ENCODE results near the gene PPT1. TPM values are rescaled to one million over a fixed set of nuclear protein-coding genes. Genes with fewer than 3 reads are reported as not detected.

PPT1 gene
- polyA plus RNA-seq, 1 donor (not counting 4 experiments of a cell fraction or from before 2014, with no cell fraction given), result 58.9 TPM

- Histone ChIP-seq H3K9ac (ENCODE audit: control insufficient read depth, extremely low read depth, insufficient read depth, low read length) (peak overlapping the region; percentile 97), H3K4me1 (ENCODE audit: control insufficient read depth, extremely low read depth, insufficient read depth, low read length) (peaks cover 50% of the 10 kb centered on the region), H2AFZ (ENCODE audit: control insufficient read depth, low read length) (no peak overlapping the region), H3K9me1 (ENCODE audit: control insufficient read depth, extremely low read depth, insufficient read depth, low read length) (no peaks in the 10 kb centered on the region), H4K20me1 (ENCODE audit: control insufficient read depth, extremely low read depth, insufficient read depth, low read length) (peaks cover 14% of the 10 kb centered on the region), H3K9me3 (ENCODE audit: control insufficient read depth, low read depth, low read length) (no peaks in the 10 kb centered on the region), H3K79me2 (ENCODE audit: control insufficient read depth, insufficient read depth, low read length) (peaks cover 59% of the 10 kb centered on the region), H3K4me3 (ENCODE audit: control insufficient read depth in 2 of 3, extremely low read depth in 1 of 3, insufficient read depth in 2 of 3, low read depth in 1 of 3, low read length in 3 of 3) (peak overlapping the region; percentile 61 to 100 (median 83)), H3K36me3 (ENCODE audit: control insufficient read depth in 2 of 2, extremely low read depth in 1 of 2, insufficient read depth in 2 of 2, low read length in 2 of 2) (peaks cover 5 to 10% of the 10 kb centered on the region in 2 experiments), H3K27me3 (ENCODE audit: control insufficient read depth, extremely low read depth, insufficient read depth, low read length) (no peaks in the 10 kb centered on the region), H3K27ac (ENCODE audit: control insufficient read depth, insufficient read depth, low read length) (peak overlapping the region; percentile 97), H3K4me2 (ENCODE audit: control insufficient read depth, extremely low read depth, insufficient read depth, low read depth, low read length) (peak overlapping the region; percentile 92)
- dilution Hi-C loops (cut with MboI; ENCODE audit: extremely low pct_ligation_motif_present, low sequenced_read_pairs), result no loop called here
- FAIRE-seq (no peak), DNase-seq (ENCODE audit: low read depth, low spot score) (no peak)
- TF ChIP-seq CTCF (optimal IDR thresholded peaks at IDR 0.05 in 1 of 3, IDR thresholded peaks at IDR 0.05 in 1 of 3, conservative IDR thresholded peaks at IDR 0.05 in 1 of 3; ENCODE audit: extremely low read depth in 1 of 3, insufficient read depth in 2 of 3, low read length in 3 of 3), result no peak
- TF ChIP-seq EZH2 (IDR thresholded peaks at IDR 0.05; ENCODE audit: low read length), result no peak
Measured at GRCh38 chr1:40041466-40041838, 55.6 kb downstream of the PPT1 start.

GRCh38 chr1:40040511-40041465, 56.3 kb downstream of the PPT1 start, which contains the start of gene CAP1:
Gene CAP1, plus strand, starts transcription at chr1:40040729. Its CDS starts 18,618 bp downstream, at chr1:40059347.
- Histone ChIP-seq H2AFZ (ENCODE audit: control insufficient read depth, low read length) (peak within 1 kb of the TSS; percentile 79), H3K27me3 (ENCODE audit: control insufficient read depth, extremely low read depth, insufficient read depth, low read length) (no peaks in the 10 kb centered on the region), H3K9me1 (ENCODE audit: control insufficient read depth, extremely low read depth, insufficient read depth, low read length) (no peaks in the 10 kb centered on the region), H3K36me3 (ENCODE audit: control insufficient read depth in 2 of 2, extremely low read depth in 1 of 2, insufficient read depth in 2 of 2, low read length in 2 of 2) (peaks cover 5 to 10% of the 10 kb centered on the region in 2 experiments), H3K4me2 (ENCODE audit: control insufficient read depth, extremely low read depth, insufficient read depth, low read depth, low read length) (peak within 1 kb of the TSS; percentile 92), H3K79me2 (ENCODE audit: control insufficient read depth, insufficient read depth, low read length) (peaks cover 52% of the 10 kb centered on the region), H3K9ac (ENCODE audit: control insufficient read depth, extremely low read depth, insufficient read depth, low read length) (peak within 1 kb of the TSS; percentile 97), H3K4me3 (ENCODE audit: control insufficient read depth in 2 of 3, extremely low read depth in 1 of 3, insufficient read depth in 2 of 3, low read depth in 1 of 3, low read length in 3 of 3) (peak within 1 kb of the TSS; percentile 88 to 100 (median 88)), H4K20me1 (ENCODE audit: control insufficient read depth, extremely low read depth, insufficient read depth, low read length) (peaks cover 9% of the 10 kb centered on the region), H3K4me1 (ENCODE audit: control insufficient read depth, extremely low read depth, insufficient read depth, low read length) (peaks cover 54% of the 10 kb centered on the region), H3K9me3 (ENCODE audit: control insufficient read depth, low read depth, low read length) (no peaks in the 10 kb centered on the region), H3K27ac (ENCODE audit: control insufficient read depth, insufficient read depth, low read length) (peak within 1 kb of the TSS; percentile 97)
- no peak for FAIRE-seq
- DNase-seq (ENCODE audit: low read depth, low spot score), result peak; percentile 88
- dilution Hi-C loops (cut with MboI; ENCODE audit: extremely low pct_ligation_motif_present, low sequenced_read_pairs), result no loop called here
- TF ChIP-seq EZH2 (IDR thresholded peaks at IDR 0.05; ENCODE audit: low read length) (no peak), CTCF (optimal IDR thresholded peaks at IDR 0.05 in 1 of 3, IDR thresholded peaks at IDR 0.05 in 1 of 3, conservative IDR thresholded peaks at IDR 0.05 in 1 of 3; ENCODE audit: extremely low read depth in 1 of 3, insufficient read depth in 2 of 3, low read length in 3 of 3) (no peak)

All from keratinocyte (primary cell).